CD14-positive monocyte (primary cell): Measurements from ENCODE around the gene CYP4F2. TPM values are rescaled to one million over a fixed set of nuclear protein-coding genes. Genes with fewer than 3 reads are reported as not detected.
"Not testable (repeated sequence)": the region's sequence is repeated elsewhere in the genome, so short reads cannot be mapped to it uniquely, and the experiment has no call there.

ENCODE experiments used
- DNase-seq, 3 donors: peaks; one replicate each; pipeline ENCODE4 v3.0.0-alpha.2; 2011 to 2022
- H2AFZ ChIP-seq: 2 replicates; pipeline ENCODE4 v1.6.0; 2012; ENCODE audit warnings: mild to moderate bottlenecking, low read depth, low read length, inconsistent platforms; ENCODE audit not compliant: insufficient read depth, poor library complexity, severe bottlenecking
- H3K27ac ChIP-seq, 2 donors: 1 replicate in 1 of 2; 2 replicates in 1 of 2; pipeline ENCODE4 v1.5.1; 2012 to 2013; ENCODE audit warnings: low read length in 2 of 2, control low read depth in 1 of 2, inconsistent platforms in 1 of 2, low read depth in 1 of 2, mild to moderate bottlenecking in 1 of 2
- H3K27me3 ChIP-seq, 2 donors: one replicate each; pipeline versions ENCODE4 v1.6.0 to v1.6.1; 2011 to 2013; ENCODE audit warnings: low read length in 2 of 2; ENCODE audit not compliant: control insufficient read depth in 2 of 2, insufficient read depth in 2 of 2
- H3K36me3 ChIP-seq, 2 donors: replicated peaks in 1 of 2; 1 replicate in 1 of 2; 2 replicates in 1 of 2; pipeline versions ENCODE4 v1.5.1 to v1.6.1; 2012 to 2013; ENCODE audit warnings: low read length in 2 of 2, control low read depth in 1 of 2, inconsistent platforms in 1 of 2, mild to moderate bottlenecking in 1 of 2; ENCODE audit not compliant: insufficient read depth in 2 of 2, control insufficient read depth in 1 of 2
- H3K4me1 ChIP-seq, 2 donors: 1 replicate in 1 of 2; 2 replicates in 1 of 2; pipeline versions ENCODE4 v1.5.1 to v1.6.1; 2012 to 2013; ENCODE audit warnings: low read length in 2 of 2, control low read depth in 1 of 2, inconsistent platforms in 1 of 2, mild to moderate bottlenecking in 1 of 2, moderate library complexity in 1 of 2; ENCODE audit not compliant: insufficient read depth in 2 of 2, control insufficient read depth in 1 of 2
- H3K4me2 ChIP-seq: replicated peaks from 2 replicates; pipeline ENCODE3; 2012; ENCODE audit warnings: low read length, moderate library complexity, mild to moderate bottlenecking; ENCODE audit not compliant: poor library complexity, severe bottlenecking; ENCODE audit errors: extremely low read depth
- H3K4me3 ChIP-seq, 3 experiments: fragments of 200-600 bp in 1 of 3; sonication (generic) in 1 of 3; replicated peaks in 1 of 3; 1 replicate in 2 of 3; 2 replicates in 1 of 3; pipeline ENCODE4 v1.5.1; 2011 to 2013; ENCODE audit warnings: low read length in 3 of 3, mild to moderate bottlenecking in 3 of 3, control low read depth in 2 of 3, low read depth in 2 of 3, inconsistent platforms in 1 of 3, moderate library complexity in 1 of 3
- H3K79me2 ChIP-seq: 2 replicates; pipeline ENCODE4 v1.6.0; 2012; ENCODE audit warnings: mild to moderate bottlenecking, control low read depth, inconsistent platforms, low read length, moderate library complexity; ENCODE audit not compliant: insufficient read depth
- H3K9ac ChIP-seq: 2 replicates; pipeline ENCODE4 v1.6.0; 2017; ENCODE audit warnings: low read length, mild to moderate bottlenecking; ENCODE audit not compliant: insufficient read depth, poor library complexity, severe bottlenecking
- H3K9me3 ChIP-seq, 2 donors: replicated peaks in 1 of 2; 1 replicate in 1 of 2; 2 replicates in 1 of 2; pipeline versions ENCODE4 v1.5.1 to v1.6.1; 2012 to 2013; ENCODE audit warnings: low read length in 2 of 2, control low read depth in 1 of 2; ENCODE audit not compliant: control insufficient read depth in 1 of 2, insufficient read depth in 1 of 2
- H4K20me1 ChIP-seq: 2 replicates; pipeline ENCODE4 v1.6.0; 2012; ENCODE audit warnings: mild to moderate bottlenecking, low read length, control low read depth, moderate library complexity; ENCODE audit not compliant: insufficient read depth
- H3K27ac Mint-ChIP-seq, 7 donors: one replicate each; pipeline ENCODE4 v1.8.0; 2020; ENCODE audit warnings: mild to moderate bottlenecking in 7 of 7, mixed read lengths in 7 of 7, moderate library complexity in 6 of 7, inconsistent platforms in 2 of 7
- H3K27me3 Mint-ChIP-seq, 3 donors: one replicate each; pipeline ENCODE4 v1.8.0; 2021 to 2022; ENCODE audit warnings: low read depth in 3 of 3, mild to moderate bottlenecking in 3 of 3, mixed read lengths in 3 of 3, moderate library complexity in 3 of 3, inconsistent platforms in 1 of 3
- H3K36me3 Mint-ChIP-seq, 2 donors: one replicate each; pipeline ENCODE4 v1.8.0; 2020; ENCODE audit warnings: mixed read lengths in 2 of 2, inconsistent platforms in 1 of 2, mild to moderate bottlenecking in 1 of 2
- H3K4me1 Mint-ChIP-seq: one replicate; pipeline ENCODE4 v1.8.0; 2020; ENCODE audit warnings: mild to moderate bottlenecking, mixed read lengths
- H3K4me3 Mint-ChIP-seq, 2 donors: one replicate each; pipeline ENCODE4 v1.8.0; 2020; ENCODE audit warnings: mild to moderate bottlenecking in 2 of 2, mixed read lengths in 2 of 2, moderate library complexity in 1 of 2
- H3K9me3 Mint-ChIP-seq, 7 donors: one replicate each; pipeline ENCODE4 v1.8.0; 2020 to 2022; ENCODE audit warnings: mixed read lengths in 7 of 7, mild to moderate bottlenecking in 6 of 7, moderate library complexity in 6 of 7, inconsistent platforms in 2 of 7
- WGBS: methylation state at CpG from one replicate; pipeline ENCODE4 v1.1.5; 2013; ENCODE audit warnings: missing lambda C conversion rate; ENCODE audit not compliant: insufficient coverage; 5-methylcytosine and 5-hydroxymethylcytosine counted together
- intact Hi-C, 2 donors: fragments of 100-400 bp; cut with micrococcal nuclease; formaldehyde crosslinking; loops; one replicate each; pipeline versions ENCODE4 v1.15.0 to v1.15.1; 2023
- polyA plus RNA-seq, 3 donors: library from polyadenylated mRNA; depleted of rRNA in 1 of 3; unstranded in 2 of 3; stranded (reverse) in 1 of 3; fragments of 300-500 nt in 2 of 3; fragments of >200 nt in 1 of 3; fragmentation: Illumina TruSeq in 2 of 3; gene quantifications; 1 replicate in 2 of 3; 2 replicates in 1 of 3; pipeline ENCODE4 v1.2.3, GENCODE V29; 2012 to 2021
- TF ChIP-seq, protein P1 (sequence below): fragments of 200-600 bp; IDR thresholded peaks from one replicate; pipeline ENCODE4 v1.8.0; 2022; ENCODE audit warnings: antibody characterized with exemption, mild to moderate bottlenecking

Gene CYP4F2
- polyA plus RNA-seq, 3 donors = not detected

DNA sequence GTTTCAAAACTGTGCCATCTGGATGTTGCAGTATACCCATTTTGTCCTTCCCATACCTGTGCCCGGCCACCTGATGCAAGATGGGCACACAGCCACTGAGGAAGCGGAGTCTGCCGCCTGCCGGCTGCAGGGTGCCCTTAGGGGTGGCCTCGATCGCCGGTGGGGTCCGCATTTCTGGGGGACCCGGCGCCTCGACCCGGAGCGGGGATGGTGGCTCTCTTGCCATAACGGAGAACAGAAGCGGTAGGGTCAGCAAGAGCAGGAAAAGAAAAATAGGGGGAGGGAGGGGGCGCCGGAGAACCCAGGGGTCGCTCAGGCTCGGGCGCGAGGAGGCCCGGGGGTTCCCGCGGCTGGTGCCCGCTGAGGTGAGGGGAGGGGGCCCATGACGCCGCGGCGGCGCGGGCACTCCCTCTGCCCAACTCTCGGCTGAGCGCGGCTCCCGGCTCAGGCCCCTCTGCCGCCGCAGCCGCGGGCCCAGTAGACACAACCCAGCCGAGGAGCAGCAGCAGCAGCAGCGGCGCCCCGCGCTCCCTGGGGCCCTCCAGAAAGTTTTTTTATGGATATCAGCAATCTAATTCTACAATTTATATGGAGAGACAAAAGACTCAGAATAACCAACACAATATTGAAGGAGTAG, 13.8 kb upstream of the CYP4F2 start:
- no peaks in the 10 kb centered on the region for H3K36me3 Mint-ChIP-seq
- H3K36me3 ChIP-seq = no peaks in the 10 kb centered on the region
- H3K79me2 ChIP-seq = no peaks in the 10 kb centered on the region
- intact Hi-C loops = no loop called here
- peaks cover 21% of the 10 kb centered on the region for H3K4me1 Mint-ChIP-seq
- H3K27me3 Mint-ChIP-seq = peaks cover 6 to 16% (median 12%) of the 10 kb centered on the region in 3 donors
- DNase-seq = no peak
- peak overlapping the region; percentile 77 to 90 for H3K4me3 Mint-ChIP-seq
- H2AFZ ChIP-seq = peak overlapping the region; percentile 56
- H3K4me1 ChIP-seq = peaks cover 8 to 13% of the 10 kb centered on the region in 2 donors
- H3K9ac ChIP-seq = peak overlapping the region; percentile 54
- peak overlapping the region; percentile 65 for H3K4me2 ChIP-seq
- no peaks in the 10 kb centered on the region for H4K20me1 ChIP-seq
- peaks cover 7 to 13% of the 10 kb centered on the region in 2 donors for H3K9me3 ChIP-seq
- H3K4me3 ChIP-seq = peak overlapping the region; percentile 12 to 61 (median 16)
- peaks cover 9 to 20% (median 13%) of the 10 kb centered on the region in 7 donors for H3K9me3 Mint-ChIP-seq
- under 1% methylated on average over 34 of the region's 44 CpGs for WGBS
- peaks cover 0 to 7% of the 10 kb centered on the region in 2 donors for H3K27me3 ChIP-seq
- no peak overlapping the region for H3K27ac ChIP-seq
- H3K27ac Mint-ChIP-seq = peak overlapping the region in 3 of 7 donors; percentile 15 to 61 (median 19)
- TF ChIP-seq, protein P1, sequence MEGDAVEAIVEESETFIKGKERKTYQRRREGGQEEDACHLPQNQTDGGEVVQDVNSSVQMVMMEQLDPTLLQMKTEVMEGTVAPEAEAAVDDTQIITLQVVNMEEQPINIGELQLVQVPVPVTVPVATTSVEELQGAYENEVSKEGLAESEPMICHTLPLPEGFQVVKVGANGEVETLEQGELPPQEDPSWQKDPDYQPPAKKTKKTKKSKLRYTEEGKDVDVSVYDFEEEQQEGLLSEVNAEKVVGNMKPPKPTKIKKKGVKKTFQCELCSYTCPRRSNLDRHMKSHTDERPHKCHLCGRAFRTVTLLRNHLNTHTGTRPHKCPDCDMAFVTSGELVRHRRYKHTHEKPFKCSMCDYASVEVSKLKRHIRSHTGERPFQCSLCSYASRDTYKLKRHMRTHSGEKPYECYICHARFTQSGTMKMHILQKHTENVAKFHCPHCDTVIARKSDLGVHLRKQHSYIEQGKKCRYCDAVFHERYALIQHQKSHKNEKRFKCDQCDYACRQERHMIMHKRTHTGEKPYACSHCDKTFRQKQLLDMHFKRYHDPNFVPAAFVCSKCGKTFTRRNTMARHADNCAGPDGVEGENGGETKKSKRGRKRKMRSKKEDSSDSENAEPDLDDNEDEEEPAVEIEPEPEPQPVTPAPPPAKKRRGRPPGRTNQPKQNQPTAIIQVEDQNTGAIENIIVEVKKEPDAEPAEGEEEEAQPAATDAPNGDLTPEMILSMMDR = no peak

DNA sequence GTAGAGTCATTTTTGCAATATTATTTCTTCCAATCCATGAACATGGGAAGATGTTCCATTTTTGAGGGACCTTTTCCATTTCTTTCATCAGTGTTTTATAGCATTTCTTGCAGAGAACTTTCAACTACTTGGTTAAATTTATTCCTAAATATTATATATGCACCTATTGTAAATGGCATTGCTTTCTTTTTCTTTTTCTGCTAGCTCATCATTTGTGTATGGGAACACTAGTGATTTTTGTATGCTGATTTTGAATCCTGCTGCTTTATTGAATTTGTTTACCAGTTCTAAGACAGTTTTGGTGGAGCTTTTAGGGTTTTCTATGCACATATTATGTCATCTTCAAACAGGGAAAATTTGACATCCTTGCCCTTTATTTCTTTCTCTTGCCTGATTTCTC, 7.2 kb upstream of the CYP4F2 start:
- Histone ChIP-seq H3K4me3 (no peak overlapping the region), H4K20me1 (no peaks in the 10 kb centered on the region), H3K27ac (no peak overlapping the region), H3K4me1 (peaks cover 0 to under 1% of the 10 kb centered on the region in 2 donors), H2AFZ (no peak overlapping the region), H3K4me2 (no peak overlapping the region), H3K9ac (no peak overlapping the region), H3K9me3 (no peaks in the 10 kb centered on the region), H3K79me2 (no peaks in the 10 kb centered on the region), H3K36me3 (no peaks in the 10 kb centered on the region), H3K27me3 (no peaks in the 10 kb centered on the region)
- H3K9me3 Mint-ChIP-seq = peaks cover 4 to 22% (median 16%) of the 10 kb centered on the region in 7 donors
- no peak overlapping the region for H3K4me3 Mint-ChIP-seq
- peaks cover 0 to 11% (median 8%) of the 10 kb centered on the region in 3 donors for H3K27me3 Mint-ChIP-seq
- no peak for DNase-seq
- H3K36me3 Mint-ChIP-seq = no peaks in the 10 kb centered on the region
- H3K27ac Mint-ChIP-seq = no peak overlapping the region
- TF ChIP-seq, protein P1 = no peak
- peaks cover 16% of the 10 kb centered on the region for H3K4me1 Mint-ChIP-seq
- intact Hi-C loops = no loop called here

DNA sequence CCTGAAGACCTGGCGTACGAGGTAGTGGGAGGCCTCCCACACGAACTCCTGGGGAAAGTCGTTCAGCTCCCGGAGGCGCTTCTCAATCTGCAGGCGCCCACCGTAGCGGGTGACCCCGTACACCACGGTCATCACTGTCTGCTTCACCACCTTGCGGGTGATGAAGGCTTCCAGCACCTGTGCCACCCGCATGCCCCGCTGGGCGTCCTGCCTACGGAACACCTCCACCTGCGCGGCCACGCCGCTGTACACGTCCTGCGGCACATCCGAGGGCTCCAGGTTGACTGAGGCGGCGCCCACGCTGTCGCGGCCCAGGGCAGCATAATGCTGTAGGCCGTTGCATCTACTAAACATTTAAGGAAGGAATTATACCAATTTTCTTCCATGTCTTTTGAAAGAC, 5.0 kb upstream of the CYP4F2 start:
- H3K9ac ChIP-seq, DNase-seq, H3K4me2 ChIP-seq, H3K4me1 ChIP-seq, H3K36me3 Mint-ChIP-seq, H3K4me3 Mint-ChIP-seq, H3K27me3 ChIP-seq, H3K36me3 ChIP-seq, H3K4me3 ChIP-seq, H3K9me3 ChIP-seq, intact Hi-C loops, H3K79me2 ChIP-seq, H4K20me1 ChIP-seq, H2AFZ ChIP-seq, H3K27ac ChIP-seq, H3K27ac Mint-ChIP-seq: not testable (repeated sequence)
- peaks cover 19% of the 10 kb centered on the region for H3K4me1 Mint-ChIP-seq
- peaks cover 4 to 22% (median 16%) of the 10 kb centered on the region in 7 donors for H3K9me3 Mint-ChIP-seq
- WGBS = 92% methylated on average over 18 of the region's 29 CpGs
- peaks cover 0 to 18% (median 11%) of the 10 kb centered on the region in 3 donors for H3K27me3 Mint-ChIP-seq
